ENCODE data around the gene C1QTNF2.

C1QTNF2 gene

GRCh38 chr5:160315968-160316367 is 54.5 kb downstream of the C1QTNF2 start:
- ATAC-seq (ENCODE audit: low read depth) (peak; percentile 89), DNase-seq (ENCODE audit: low spot score) (peak; percentile 90)
- Histone ChIP-seq H3K27me3 (ENCODE audit: insufficient read depth, poor library complexity, severe bottlenecking) (no peaks in the 10 kb centered on the region), H3K4me1 (ENCODE audit: insufficient read depth, poor library complexity, severe bottlenecking) (peaks cover 27% of the 10 kb centered on the region), H3K4me3 (ENCODE audit: severe bottlenecking) (no peak overlapping the region), H3K27ac (ENCODE audit: poor library complexity, severe bottlenecking) (peak overlapping the region; percentile 79), H3K36me3 (ENCODE audit: low read depth) (no peaks in the 10 kb centered on the region), H3K9me3 (ENCODE audit: severe bottlenecking) (no peaks in the 10 kb centered on the region)
- TF ChIP-seq CTCF (IDR thresholded peaks at IDR 0.05; ENCODE audit: poor library complexity, severe bottlenecking), result no peak

GRCh38 chr5:160312960-160313727 is 57.3 kb downstream of the C1QTNF2 start:
- H3K36me3 ChIP-seq (ENCODE audit: low read depth), result peaks cover 14% of the 10 kb centered on the region; the same call in 1 of the 2 replicates
- no peak for TF ChIP-seq CTCF (IDR thresholded peaks at IDR 0.05; ENCODE audit: poor library complexity, severe bottlenecking)
- peak overlapping the region; percentile 44 for H3K27ac ChIP-seq (ENCODE audit: poor library complexity, severe bottlenecking)
- ATAC-seq (ENCODE audit: low read depth), result no peak
- DNase-seq (ENCODE audit: low spot score), result no peak
- H3K4me1 ChIP-seq (ENCODE audit: insufficient read depth, poor library complexity, severe bottlenecking), result peaks cover 27% of the 10 kb centered on the region
- no peaks in the 10 kb centered on the region for H3K9me3 ChIP-seq (ENCODE audit: severe bottlenecking)
- H3K27me3 ChIP-seq (ENCODE audit: insufficient read depth, poor library complexity, severe bottlenecking), result no peaks in the 10 kb centered on the region
- peak overlapping the region; percentile 92 for H3K4me3 ChIP-seq (ENCODE audit: severe bottlenecking)

GRCh38 chr5:160312134-160312959 is 58.1 kb downstream of the C1QTNF2 start, which contains the start of gene CCNJL:
TSS of gene CCNJL (minus strand) at chr5:160312564. CDS start at chr5:160311923, 641 bp downstream.
- Histone ChIP-seq H3K27ac (ENCODE audit: poor library complexity, severe bottlenecking) (peak within 1 kb of the TSS; percentile 44), H3K4me3 (ENCODE audit: severe bottlenecking) (peak within 1 kb of the TSS; percentile 92), H3K27me3 (ENCODE audit: insufficient read depth, poor library complexity, severe bottlenecking) (no peaks in the 10 kb centered on the region), H3K9me3 (ENCODE audit: severe bottlenecking) (no peaks in the 10 kb centered on the region), H3K4me1 (ENCODE audit: insufficient read depth, poor library complexity, severe bottlenecking) (peaks cover 27% of the 10 kb centered on the region), H3K36me3 (ENCODE audit: low read depth) (peaks cover 17% of the 10 kb centered on the region; the same call in 1 of the 2 replicates)
- no peak for TF ChIP-seq CTCF (IDR thresholded peaks at IDR 0.05; ENCODE audit: poor library complexity, severe bottlenecking)
- DNase-seq (ENCODE audit: low spot score), result peak; percentile 80
- ATAC-seq (ENCODE audit: low read depth), result peak; percentile 42

GRCh38 chr5:160311491-160312133 is 58.8 kb downstream of the C1QTNF2 start:
- DNase-seq (ENCODE audit: low spot score) (peak; percentile 61), ATAC-seq (ENCODE audit: low read depth) (peak; percentile 49)
- Histone ChIP-seq H3K9me3 (ENCODE audit: severe bottlenecking) (no peaks in the 10 kb centered on the region), H3K4me1 (ENCODE audit: insufficient read depth, poor library complexity, severe bottlenecking) (peaks cover 22% of the 10 kb centered on the region), H3K36me3 (ENCODE audit: low read depth) (peaks cover 21% of the 10 kb centered on the region), H3K4me3 (ENCODE audit: severe bottlenecking) (peak overlapping the region; percentile 92), H3K27me3 (ENCODE audit: insufficient read depth, poor library complexity, severe bottlenecking) (no peaks in the 10 kb centered on the region), H3K27ac (ENCODE audit: poor library complexity, severe bottlenecking) (peak overlapping the region; percentile 44)
- TF ChIP-seq CTCF (IDR thresholded peaks at IDR 0.05; ENCODE audit: poor library complexity, severe bottlenecking), result no peak

All from RWPE2 (cell line).